ENCODE data around the gene EFNB2. TPM values are rescaled to one million over a fixed set of nuclear protein-coding genes. Genes with fewer than 3 reads are reported as not detected.

EFNB2 gene
- total RNA-seq, 1 experiment from 2014 or later: 0.07 TPM

- peaks cover 3% of the 10 kb centered on the region; the same call in 1 of the 2 replicates for H3K4me1 ChIP-seq (ENCODE audit: low read length)
- no peak overlapping the region for H2AFZ ChIP-seq (ENCODE audit: low read length)
- no peaks in the 10 kb centered on the region for H4K20me1 ChIP-seq (ENCODE audit: insufficient read depth, low read depth, low read length)
- H3K9me2 ChIP-seq (replicated peaks; ENCODE audit: insufficient read depth, low read length): no peaks in the 10 kb centered on the region
- H3K4me3 ChIP-seq (ENCODE audit: low read length): no peak overlapping the region
- H3K9me3 ChIP-seq (ENCODE audit: low read length): no peaks in the 10 kb centered on the region
- H3K27me3 ChIP-seq (ENCODE audit: low read length): no peaks in the 10 kb centered on the region
- H3K36me3 ChIP-seq (ENCODE audit: insufficient read depth, low read length): no peaks in the 10 kb centered on the region
- H3K9ac ChIP-seq (ENCODE audit: low read length): no peak overlapping the region
- DNase-seq: no peak
- H3K27ac ChIP-seq (ENCODE audit: low read length): no peak overlapping the region
- no peaks in the 10 kb centered on the region for H3K79me2 ChIP-seq (ENCODE audit: low read length)
- no peak overlapping the region for H3K4me2 ChIP-seq (ENCODE audit: low read depth, low read length, poor library complexity, severe bottlenecking)
Observed at GRCh38 chr13:106472621-106473020, 62.8 kb downstream of the EFNB2 start.

- Histone ChIP-seq H3K4me2 (ENCODE audit: low read depth, low read length, poor library complexity, severe bottlenecking) (no peak overlapping the region), H3K9ac (ENCODE audit: low read length) (no peak overlapping the region), H3K9me2 (replicated peaks; ENCODE audit: insufficient read depth, low read length) (no peaks in the 10 kb centered on the region), H3K27me3 (ENCODE audit: low read length) (no peaks in the 10 kb centered on the region), H3K36me3 (ENCODE audit: insufficient read depth, low read length) (no peaks in the 10 kb centered on the region), H4K20me1 (ENCODE audit: insufficient read depth, low read depth, low read length) (no peaks in the 10 kb centered on the region), H3K9me3 (ENCODE audit: low read length) (no peaks in the 10 kb centered on the region), H3K27ac (ENCODE audit: low read length) (no peak overlapping the region), H3K79me2 (ENCODE audit: low read length) (no peaks in the 10 kb centered on the region), H3K4me1 (ENCODE audit: low read length) (peaks cover 3% of the 10 kb centered on the region; the same call in 1 of the 2 replicates), H3K4me3 (ENCODE audit: low read length) (no peak overlapping the region), H2AFZ (ENCODE audit: low read length) (no peak overlapping the region)
- peak; percentile 49 for DNase-seq
Observed at GRCh38 chr13:106471957-106472543, 63.4 kb downstream of the EFNB2 start.

GRCh38 chr13:106470576-106470975 lies 64.9 kb downstream of the EFNB2 start:
- H3K4me2 ChIP-seq (ENCODE audit: low read depth, low read length, poor library complexity, severe bottlenecking): no peak overlapping the region
- H3K9ac ChIP-seq (ENCODE audit: low read length): no peak overlapping the region
- H4K20me1 ChIP-seq (ENCODE audit: insufficient read depth, low read depth, low read length): no peaks in the 10 kb centered on the region
- no peak overlapping the region for H3K27ac ChIP-seq (ENCODE audit: low read length)
- H3K4me1 ChIP-seq (ENCODE audit: low read length): peaks cover 3% of the 10 kb centered on the region; the same call in 1 of the 2 replicates
- DNase-seq: no peak
- no peaks in the 10 kb centered on the region for H3K9me3 ChIP-seq (ENCODE audit: low read length)
- no peak overlapping the region for H2AFZ ChIP-seq (ENCODE audit: low read length)
- H3K79me2 ChIP-seq (ENCODE audit: low read length): no peaks in the 10 kb centered on the region
- H3K9me2 ChIP-seq (replicated peaks; ENCODE audit: insufficient read depth, low read length): no peaks in the 10 kb centered on the region
- H3K27me3 ChIP-seq (ENCODE audit: low read length): no peaks in the 10 kb centered on the region
- H3K36me3 ChIP-seq (ENCODE audit: insufficient read depth, low read length): no peaks in the 10 kb centered on the region
- H3K4me3 ChIP-seq (ENCODE audit: low read length): no peak overlapping the region

- Histone ChIP-seq H3K27me3 (ENCODE audit: low read length) (no peaks in the 10 kb centered on the region), H3K4me2 (ENCODE audit: low read depth, low read length, poor library complexity, severe bottlenecking) (no peak overlapping the region), H3K9me3 (ENCODE audit: low read length) (no peaks in the 10 kb centered on the region), H4K20me1 (ENCODE audit: insufficient read depth, low read depth, low read length) (no peaks in the 10 kb centered on the region), H3K9ac (ENCODE audit: low read length) (no peak overlapping the region), H3K4me1 (ENCODE audit: low read length) (peaks cover 3% of the 10 kb centered on the region; the same call in 1 of the 2 replicates), H2AFZ (ENCODE audit: low read length) (no peak overlapping the region), H3K36me3 (ENCODE audit: insufficient read depth, low read length) (no peaks in the 10 kb centered on the region), H3K79me2 (ENCODE audit: low read length) (no peaks in the 10 kb centered on the region), H3K9me2 (replicated peaks; ENCODE audit: insufficient read depth, low read length) (no peaks in the 10 kb centered on the region), H3K4me3 (ENCODE audit: low read length) (no peak overlapping the region), H3K27ac (ENCODE audit: low read length) (no peak overlapping the region)
- DNase-seq: no peak
Observed at GRCh38 chr13:106468744-106469590, 66.5 kb downstream of the EFNB2 start.

GRCh38 chr13:106468207-106468606 lies 67.3 kb downstream of the EFNB2 start:
- no peaks in the 10 kb centered on the region for H3K27me3 ChIP-seq (ENCODE audit: low read length)
- no peak overlapping the region for H2AFZ ChIP-seq (ENCODE audit: low read length)
- peaks cover 3% of the 10 kb centered on the region; the same call in 1 of the 2 replicates for H3K4me1 ChIP-seq (ENCODE audit: low read length)
- H3K9me3 ChIP-seq (ENCODE audit: low read length): no peaks in the 10 kb centered on the region
- H4K20me1 ChIP-seq (ENCODE audit: insufficient read depth, low read depth, low read length): no peaks in the 10 kb centered on the region
- no peak overlapping the region for H3K27ac ChIP-seq (ENCODE audit: low read length)
- no peaks in the 10 kb centered on the region for H3K9me2 ChIP-seq (replicated peaks; ENCODE audit: insufficient read depth, low read length)
- no peaks in the 10 kb centered on the region for H3K79me2 ChIP-seq (ENCODE audit: low read length)
- DNase-seq: no peak
- H3K4me2 ChIP-seq (ENCODE audit: low read depth, low read length, poor library complexity, severe bottlenecking): no peak overlapping the region
- H3K36me3 ChIP-seq (ENCODE audit: insufficient read depth, low read length): no peaks in the 10 kb centered on the region
- no peak overlapping the region for H3K4me3 ChIP-seq (ENCODE audit: low read length)
- H3K9ac ChIP-seq (ENCODE audit: low read length): no peak overlapping the region

GRCh38 chr13:106467427-106468122 lies 67.9 kb downstream of the EFNB2 start:
- Histone ChIP-seq H2AFZ (ENCODE audit: low read length) (no peak overlapping the region), H3K4me1 (ENCODE audit: low read length) (peaks cover 3% of the 10 kb centered on the region; the same call in 1 of the 2 replicates), H4K20me1 (ENCODE audit: insufficient read depth, low read depth, low read length) (no peaks in the 10 kb centered on the region), H3K9me2 (replicated peaks; ENCODE audit: insufficient read depth, low read length) (no peaks in the 10 kb centered on the region), H3K9me3 (ENCODE audit: low read length) (no peaks in the 10 kb centered on the region), H3K9ac (ENCODE audit: low read length) (no peak overlapping the region), H3K4me3 (ENCODE audit: low read length) (no peak overlapping the region), H3K4me2 (ENCODE audit: low read depth, low read length, poor library complexity, severe bottlenecking) (no peak overlapping the region), H3K79me2 (ENCODE audit: low read length) (no peaks in the 10 kb centered on the region), H3K27ac (ENCODE audit: low read length) (no peak overlapping the region), H3K27me3 (ENCODE audit: low read length) (no peaks in the 10 kb centered on the region), H3K36me3 (ENCODE audit: insufficient read depth, low read length) (no peaks in the 10 kb centered on the region)
- DNase-seq: no peak

GRCh38 chr13:106466691-106467426 lies 68.6 kb downstream of the EFNB2 start:
- Histone ChIP-seq H3K4me1 (ENCODE audit: low read length) (peaks cover 2% of the 10 kb centered on the region; the same call in 1 of the 2 replicates), H4K20me1 (ENCODE audit: insufficient read depth, low read depth, low read length) (no peaks in the 10 kb centered on the region), H2AFZ (ENCODE audit: low read length) (no peak overlapping the region), H3K36me3 (ENCODE audit: insufficient read depth, low read length) (no peaks in the 10 kb centered on the region), H3K27me3 (ENCODE audit: low read length) (no peaks in the 10 kb centered on the region), H3K9me3 (ENCODE audit: low read length) (no peaks in the 10 kb centered on the region), H3K79me2 (ENCODE audit: low read length) (no peaks in the 10 kb centered on the region), H3K27ac (ENCODE audit: low read length) (no peak overlapping the region), H3K4me2 (ENCODE audit: low read depth, low read length, poor library complexity, severe bottlenecking) (no peak overlapping the region), H3K9ac (ENCODE audit: low read length) (no peak overlapping the region), H3K9me2 (replicated peaks; ENCODE audit: insufficient read depth, low read length) (no peaks in the 10 kb centered on the region), H3K4me3 (ENCODE audit: low read length) (no peak overlapping the region)
- DNase-seq: no peak

Measured in Karpas-422 (cell line).